Measurements from ENCODE around the gene FABP3.

FABP3 gene

GRCh38 chr1:31373056-31373896, at the start of gene FABP3:
Gene FABP3 (minus strand): TSS chr1:31373076. CDS start chr1:31373014, 62 bp downstream.
- peak; percentile 70 for DNase-seq (ENCODE audit: low spot score)

GRCh38 chr1:31421371-31422040, 48.6 kb upstream of the FABP3 start:
- peak; percentile 65 for DNase-seq (ENCODE audit: low spot score)

GRCh38 chr1:31420716-31421115, 47.8 kb upstream of the FABP3 start:
- no peak for DNase-seq (ENCODE audit: low spot score)

GRCh38 chr1:31418626-31419323, 45.9 kb upstream of the FABP3 start:
- DNase-seq (ENCODE audit: low spot score), result no peak

GRCh38 chr1:31417148-31417547, 44.3 kb upstream of the FABP3 start:
- DNase-seq (ENCODE audit: low spot score), result peak; percentile 51

GRCh38 chr1:31416101-31416736, 43.3 kb upstream of the FABP3 start:
- DNase-seq (ENCODE audit: low spot score), result no peak

GRCh38 chr1:31415658-31416057, 42.8 kb upstream of the FABP3 start:
- DNase-seq (ENCODE audit: low spot score), result no peak

GRCh38 chr1:31414980-31415370, 42.1 kb upstream of the FABP3 start:
- no peak for DNase-seq (ENCODE audit: low spot score)

- peak; percentile 45 for DNase-seq (ENCODE audit: low spot score)
Measured at GRCh38 chr1:31413405-31414001, 40.6 kb upstream of the FABP3 start.

- peak; percentile 61 for DNase-seq (ENCODE audit: low spot score)
Measured at GRCh38 chr1:31412732-31413404, 40.0 kb upstream of the FABP3 start, which contains the start of gene SERINC2. Gene SERINC2 (plus strand): TSS chr1:31413213. CDS start chr1:31413266, 53 bp downstream.

- no peak for DNase-seq (ENCODE audit: low spot score)
Measured at GRCh38 chr1:31412205-31412604, 39.3 kb upstream of the FABP3 start.

- DNase-seq (ENCODE audit: low spot score), result no peak
Measured at GRCh38 chr1:31410871-31411270, 38.0 kb upstream of the FABP3 start.

GRCh38 chr1:31409946-31410858, 37.3 kb upstream of the FABP3 start:
- no peak for DNase-seq (ENCODE audit: low spot score)

- no peak for DNase-seq (ENCODE audit: low spot score)
Measured at GRCh38 chr1:31408788-31409318, 36.0 kb upstream of the FABP3 start.

GRCh38 chr1:31407029-31407626, 34.3 kb upstream of the FABP3 start:
- DNase-seq (ENCODE audit: low spot score), result no peak

GRCh38 chr1:31405578-31406245, 32.8 kb upstream of the FABP3 start:
- DNase-seq (ENCODE audit: low spot score), result no peak

GRCh38 chr1:31401241-31401640, 28.4 kb upstream of the FABP3 start:
- no peak for DNase-seq (ENCODE audit: low spot score)

- DNase-seq (ENCODE audit: low spot score), result no peak
Measured at GRCh38 chr1:31400393-31400792, 27.5 kb upstream of the FABP3 start.

- no peak for DNase-seq (ENCODE audit: low spot score)
Measured at GRCh38 chr1:31399976-31400375, 27.1 kb upstream of the FABP3 start.

All from HuH-7 (cell line).